NCI-H2171 (cell line): ENCODE data around the gene WWOX.

Experiments
- DNase-seq: peaks from one replicate; lab custom pipeline; 2025; lab: John Stamatoyannopoulos, UW

WWOX gene

GRCh38 chr16:78862022-78862421, 762.6 kb downstream of the WWOX start:
- no peak for DNase-seq

DNA sequence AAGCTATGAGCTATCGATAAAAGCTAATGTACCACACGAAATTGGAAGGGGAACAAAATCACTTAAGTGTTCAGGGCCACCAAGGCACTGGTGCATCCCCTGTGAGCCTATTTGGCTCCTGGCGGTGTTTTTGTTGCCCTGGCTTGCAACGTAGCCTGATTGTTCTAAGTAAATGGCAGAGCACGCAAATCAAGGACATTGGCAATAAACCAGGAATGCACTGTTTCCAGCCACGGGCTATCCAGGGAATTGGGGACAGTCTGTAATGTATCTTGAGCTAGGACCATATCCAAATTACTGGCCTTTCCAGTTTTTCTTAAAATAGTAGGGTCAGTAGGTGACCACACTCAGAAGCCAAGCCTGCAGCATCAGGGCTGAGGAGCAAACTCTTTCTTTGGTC, 767.1 kb downstream of the WWOX start:
- no peak for DNase-seq

DNA sequence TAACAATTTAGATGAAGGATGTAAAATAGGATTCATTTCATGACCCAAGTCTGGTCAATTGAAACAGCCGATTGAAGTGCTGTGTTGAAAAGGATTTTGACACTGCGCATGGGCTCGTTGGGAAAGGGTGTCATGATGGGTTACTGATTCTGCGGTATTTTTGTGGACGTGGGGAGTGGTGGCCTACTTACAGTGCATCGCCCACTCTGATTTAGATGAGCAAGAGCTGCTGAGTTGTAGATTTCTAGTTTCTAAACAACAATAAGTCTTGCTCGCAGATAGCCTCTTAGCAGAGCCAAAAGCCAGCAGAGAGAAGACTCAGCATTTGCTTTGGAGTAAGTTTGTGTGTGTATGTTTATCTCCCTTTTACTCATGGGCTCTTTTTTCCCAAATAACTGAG, 770.0 kb downstream of the WWOX start:
- no peak for DNase-seq

DNA sequence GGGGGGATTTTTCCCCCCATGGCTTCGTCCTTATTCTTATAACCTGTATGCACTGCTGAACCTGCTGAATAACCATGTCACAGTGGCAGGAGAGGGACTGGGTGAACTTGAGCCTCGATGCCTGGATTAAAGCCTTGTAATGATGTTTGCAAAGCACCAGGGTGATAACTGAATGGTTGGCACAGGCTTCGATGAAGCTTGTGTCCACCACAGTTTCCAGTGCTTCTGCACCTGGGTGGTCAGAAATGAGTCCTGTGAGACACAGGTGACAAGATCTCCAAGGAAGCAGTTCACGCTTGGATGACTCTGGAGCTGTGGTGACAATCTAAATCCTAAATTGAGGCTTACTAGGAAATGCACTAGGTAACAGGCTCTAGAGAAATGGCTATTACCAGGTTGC, 771.8 kb downstream of the WWOX start:
- no peak for DNase-seq

GRCh38 chr16:78876671-78877070, 777.2 kb downstream of the WWOX start:
- DNase-seq, result no peak

- no peak for DNase-seq
These were observed 777.7 kb downstream of the WWOX start for GRCh38 chr16:78877114-78877655.

DNA sequence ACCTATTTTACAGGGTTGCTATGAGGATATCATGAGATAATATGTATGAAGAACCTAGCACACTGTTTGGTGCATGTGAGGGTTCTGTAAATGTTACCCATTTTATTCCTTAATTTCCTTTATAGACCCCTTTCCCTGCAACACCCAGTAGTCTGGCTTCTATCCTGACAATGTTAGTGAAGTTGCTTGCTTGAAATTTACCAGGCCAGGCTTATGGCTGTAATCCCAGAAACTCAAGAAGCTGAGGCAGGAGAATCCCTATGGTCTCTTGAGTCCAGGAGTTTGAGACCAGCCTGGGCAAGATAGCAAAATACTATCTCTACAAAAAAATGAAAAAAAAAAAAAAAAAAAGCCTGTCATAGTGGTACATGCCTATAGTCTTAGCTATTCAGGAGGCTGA, 779.1 kb downstream of the WWOX start:
- DNase-seq, result no peak

- DNase-seq, result no peak
These were observed 779.6 kb downstream of the WWOX start for GRCh38 chr16:78879011-78879410.

GRCh38 chr16:78882150-78882549, 782.7 kb downstream of the WWOX start:
- no peak for DNase-seq

DNA sequence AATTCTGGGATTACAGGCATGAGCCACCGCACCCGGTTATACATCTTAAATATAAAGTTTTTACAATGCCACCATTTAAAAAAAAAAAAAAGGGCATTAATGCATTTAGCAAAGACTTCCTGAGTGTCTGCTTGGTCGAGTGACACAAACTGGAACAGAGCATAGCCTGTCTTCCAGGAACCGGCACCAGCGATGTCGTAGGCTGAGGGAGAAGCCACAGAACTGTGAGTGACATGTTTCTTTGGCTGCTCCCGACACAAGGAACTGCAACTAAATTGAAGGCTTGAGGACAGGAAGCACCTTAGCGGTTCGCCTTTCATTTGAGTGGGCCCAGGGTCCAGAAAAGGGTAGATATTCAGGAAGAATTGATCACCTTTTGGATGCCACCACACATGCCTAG, 783.3 kb downstream of the WWOX start:
- DNase-seq, result no peak

- DNase-seq, result no peak
These were observed 784.8 kb downstream of the WWOX start for GRCh38 chr16:78884204-78884603.

- DNase-seq, result no peak
These were observed 789.9 kb downstream of the WWOX start for GRCh38 chr16:78889346-78889745.

DNA sequence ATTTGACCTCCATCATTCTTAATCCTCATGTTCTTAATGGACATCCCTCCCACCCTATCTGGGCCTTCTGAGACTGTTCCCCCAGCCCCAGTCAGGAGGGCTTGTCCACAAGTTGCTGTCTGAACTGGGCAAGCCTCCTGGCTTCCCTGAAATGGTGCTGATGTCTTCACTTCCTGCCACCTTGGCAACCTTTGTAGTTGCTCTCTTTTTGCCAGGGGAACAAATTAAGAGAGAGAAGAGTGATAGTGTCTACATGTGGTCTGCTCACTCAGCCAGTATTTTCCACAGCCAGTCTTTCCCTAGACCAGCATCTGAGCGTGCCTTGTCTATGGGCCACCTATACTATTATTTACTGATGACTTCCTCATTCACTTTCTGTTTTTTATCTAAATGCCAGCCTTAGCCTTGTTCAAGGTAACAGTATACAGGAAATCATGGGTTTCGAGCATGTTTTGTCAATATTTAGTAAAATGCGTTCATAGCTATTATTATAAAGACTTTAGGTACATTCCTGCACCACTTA, 791.0 kb downstream of the WWOX start:
- DNase-seq, result no peak

DNA sequence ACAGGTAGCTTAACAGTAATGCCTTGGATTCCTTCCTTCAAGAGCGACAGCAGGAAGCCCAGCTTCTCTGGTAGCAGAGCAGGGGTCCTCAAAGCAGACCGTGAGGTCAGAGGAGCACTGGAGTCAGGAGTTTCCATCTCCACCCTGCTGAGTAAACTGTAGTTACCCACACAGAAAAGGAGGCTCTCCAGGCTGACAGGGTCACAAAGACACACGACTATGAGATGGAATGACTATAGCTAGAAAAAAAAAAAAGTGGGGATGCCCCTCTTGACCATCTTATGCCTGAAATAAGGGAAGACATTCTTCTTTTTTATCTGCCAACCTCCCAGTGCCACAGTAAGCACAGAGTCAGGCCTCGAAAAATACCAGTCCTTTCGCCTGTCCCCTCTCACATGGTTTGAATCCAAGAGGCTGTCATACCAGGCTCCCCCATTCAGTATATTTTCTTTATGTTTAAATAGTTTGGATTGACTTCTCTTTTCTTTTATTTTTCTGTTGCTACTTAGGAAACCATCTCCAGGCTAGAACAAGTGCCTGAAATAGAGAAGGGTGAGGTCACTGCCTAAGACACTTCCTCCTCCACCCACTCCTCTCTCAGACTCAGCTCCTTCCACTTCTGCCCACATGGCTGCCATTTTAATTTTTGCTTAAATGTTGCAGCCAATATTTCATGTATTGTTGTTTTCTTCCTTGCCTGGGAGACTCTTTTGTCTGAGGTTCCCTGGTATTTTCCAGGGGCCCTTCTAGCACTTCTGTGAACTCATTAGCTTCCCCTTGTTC, 793.7 kb downstream of the WWOX start:
- DNase-seq, result no peak

DNA sequence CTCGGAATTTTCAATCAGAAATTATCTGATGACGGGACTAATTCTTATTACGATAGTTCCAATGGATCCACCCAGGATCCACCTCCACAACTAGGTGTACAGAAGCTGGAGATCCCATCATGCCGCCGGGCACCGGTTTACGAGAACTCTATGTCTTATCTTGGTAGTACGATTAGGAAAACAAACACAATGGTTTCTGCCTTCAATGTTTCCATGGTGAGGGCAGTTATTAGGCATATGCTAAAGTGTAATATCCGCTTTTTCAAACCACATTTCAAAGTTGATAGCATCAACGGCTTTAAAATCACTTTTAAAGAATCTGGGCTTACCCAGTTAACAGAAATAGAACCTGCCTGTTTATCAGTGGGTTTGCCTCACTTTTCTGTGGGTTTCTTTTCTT, 795.4 kb downstream of the WWOX start:
- no peak for DNase-seq

DNA sequence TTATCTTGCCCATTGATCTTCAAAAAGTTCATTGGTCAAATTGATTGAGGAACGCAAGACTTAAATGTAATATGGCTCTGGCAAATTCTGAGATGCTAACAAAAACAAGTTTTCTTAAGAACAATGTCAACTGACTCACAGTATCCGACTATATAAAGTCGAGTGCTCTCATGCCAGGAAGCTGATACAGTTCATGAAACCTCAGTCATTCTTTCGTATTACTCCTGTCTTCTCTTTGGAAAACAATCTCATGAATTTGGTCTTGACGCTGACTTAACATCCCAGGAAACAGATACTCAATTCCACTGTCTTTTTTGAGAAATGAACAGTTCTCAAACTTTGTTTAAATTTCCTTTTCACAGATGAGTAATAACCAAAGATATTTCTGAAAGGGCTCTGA, 796.2 kb downstream of the WWOX start:
- DNase-seq, result no peak

DNA sequence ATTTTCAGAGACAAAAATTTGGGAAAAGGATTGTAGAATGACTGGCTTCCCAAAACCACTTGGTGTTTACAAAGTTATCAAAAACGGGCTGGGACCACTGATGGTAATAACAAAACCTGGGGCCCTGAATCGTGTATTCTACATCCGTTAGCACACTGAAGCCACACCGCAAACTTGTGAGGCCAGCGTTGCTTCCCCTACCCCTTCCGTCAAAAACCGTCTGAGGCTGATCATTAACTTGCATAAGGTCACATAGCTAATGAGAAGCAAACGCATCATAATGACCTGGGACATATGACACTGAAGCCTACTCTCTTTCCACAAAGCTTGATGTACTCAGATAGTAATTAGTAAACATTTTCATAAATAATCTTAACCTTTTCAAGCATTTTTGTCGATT, 796.8 kb downstream of the WWOX start:
- no peak for DNase-seq

GRCh38 chr16:78897299-78897698, 797.8 kb downstream of the WWOX start:
- no peak for DNase-seq

DNA sequence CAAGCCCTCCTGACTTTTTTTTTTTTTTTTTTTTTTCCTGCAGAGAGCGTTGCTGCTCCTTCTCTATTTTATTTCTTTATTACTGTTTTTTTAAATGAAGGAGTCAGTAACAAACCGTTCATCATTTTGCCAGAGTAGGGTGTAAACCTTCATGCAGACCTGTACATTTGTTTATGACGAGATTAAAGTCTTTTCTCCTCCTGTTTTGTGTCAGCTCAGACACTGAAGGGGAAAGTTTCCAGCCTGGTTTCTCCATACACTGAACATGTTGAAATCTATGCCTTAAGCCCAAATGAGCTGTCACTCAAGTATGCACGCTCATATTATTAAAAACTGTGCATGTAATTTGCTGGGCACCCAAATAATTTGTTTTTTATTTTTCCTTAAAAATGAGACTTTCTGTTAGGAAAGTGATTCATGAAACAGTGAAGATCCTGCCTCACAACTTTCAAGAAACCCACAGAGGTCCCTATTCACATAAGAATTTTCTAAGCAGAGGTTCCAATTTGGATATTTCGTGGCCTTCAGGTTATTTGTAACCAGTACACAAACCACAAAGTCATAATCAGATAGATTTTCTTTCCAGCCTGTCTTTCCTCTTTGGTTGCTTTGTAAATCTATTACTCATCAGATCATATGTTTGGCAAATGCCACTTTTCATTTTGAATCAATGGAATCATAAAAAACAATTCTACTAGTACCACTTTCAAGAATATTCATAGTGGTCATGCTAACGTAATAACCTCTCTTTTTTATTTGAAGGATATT, 800.8 kb downstream of the WWOX start:
- DNase-seq, result no peak

GRCh38 chr16:78900966-78901365, 801.5 kb downstream of the WWOX start:
- no peak for DNase-seq

GRCh38 chr16:78902321-78902720, 802.9 kb downstream of the WWOX start:
- no peak for DNase-seq

- no peak for DNase-seq
These were observed 803.8 kb downstream of the WWOX start for GRCh38 chr16:78903237-78903636.

DNA sequence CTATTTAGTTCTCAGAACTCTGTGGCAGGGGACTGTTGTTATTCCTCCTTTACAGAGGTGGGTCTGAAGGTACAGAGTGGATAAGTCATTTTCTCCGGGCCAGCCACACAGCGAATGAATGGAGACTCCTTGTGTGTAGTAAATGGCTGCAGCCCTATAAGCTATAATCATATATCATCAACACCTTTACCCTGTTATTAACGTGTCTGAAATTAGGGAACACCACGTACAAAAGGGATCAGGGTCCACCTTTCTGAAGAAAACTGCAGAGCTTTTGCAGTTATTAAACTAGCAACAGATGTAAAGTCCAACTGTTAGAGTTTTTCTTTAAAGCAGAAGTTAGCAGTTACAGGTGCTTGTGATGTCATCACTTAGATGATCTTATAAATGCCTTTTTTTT, 804.4 kb downstream of the WWOX start:
- no peak for DNase-seq
